Stimulated activated naive CD8-positive, alpha-beta T cell treated with anti-CD3 and anti-CD28 coated beads, Interleukin-15, Interleukin-2, amounts not matched to agents 100 ng/mL and 50 ng/mL, for 24 hours (primary cell): ENCODE measurements around the gene TMEM181.
A peak's percentile ranks its signal among the peaks of the same experiment; 100 is the strongest.
"Not testable (repeated sequence)": the region's sequence is repeated elsewhere in the genome, so short reads cannot be mapped to it uniquely, and the experiment has no call there.

Source experiments
- H3K27ac Mint-ChIP-seq: one replicate; pipeline ENCODE4 v1.8.0; 2021; ENCODE audit warnings: mild to moderate bottlenecking, mixed read lengths
- H3K27me3 Mint-ChIP-seq: one replicate; pipeline ENCODE4 v1.8.0; 2021; ENCODE audit warnings: mixed read lengths
- H3K36me3 Mint-ChIP-seq: one replicate; pipeline ENCODE4 v1.8.0; 2021; ENCODE audit warnings: low read depth, mixed read lengths
- H3K4me1 Mint-ChIP-seq: one replicate; pipeline ENCODE4 v1.8.0; 2021; ENCODE audit warnings: low read depth, mixed read lengths
- H3K4me3 Mint-ChIP-seq: one replicate; pipeline ENCODE4 v1.8.0; 2021; ENCODE audit warnings: mild to moderate bottlenecking, mixed read lengths
- H3K9me3 Mint-ChIP-seq: one replicate; pipeline ENCODE4 v1.8.0; 2021; ENCODE audit warnings: mixed read lengths

TMEM181 gene

GRCh38 chr6:158638324-158638854 is 78.5 kb downstream of the TMEM181 start:
- Mint-ChIP-seq H3K27ac (no peak overlapping the region), H3K4me3 (peak overlapping the region; percentile 7)

GRCh38 chr6:158639056-158639455 is 79.2 kb downstream of the TMEM181 start:
- Mint-ChIP-seq H3K36me3 (peaks cover 78% of the 10 kb centered on the region), H3K4me1 (peaks cover 78% of the 10 kb centered on the region), H3K27ac (no peak overlapping the region), H3K4me3 (peak overlapping the region; percentile 13), H3K27me3 (no peaks in the 10 kb centered on the region), H3K9me3 (no peaks in the 10 kb centered on the region)

More at GRCh38 chr6:158638324-158638854, 78.5 kb downstream of the TMEM181 start:
- Mint-ChIP-seq H3K27me3 (no peaks in the 10 kb centered on the region), H3K36me3 (peaks cover 77% of the 10 kb centered on the region), H3K4me1 (peaks cover 79% of the 10 kb centered on the region), H3K9me3 (no peaks in the 10 kb centered on the region)

- H3K27me3 Mint-ChIP-seq: no peaks in the 10 kb centered on the region
- peaks cover 77% of the 10 kb centered on the region for H3K4me1 Mint-ChIP-seq
- H3K4me3 Mint-ChIP-seq: peak overlapping the region; percentile 66
- H3K36me3 Mint-ChIP-seq: peaks cover 68% of the 10 kb centered on the region
- no peaks in the 10 kb centered on the region for H3K9me3 Mint-ChIP-seq
- H3K27ac Mint-ChIP-seq: peak overlapping the region; percentile 74
Measured at GRCh38 chr6:158640519-158640918, 80.6 kb downstream of the TMEM181 start.

GRCh38 chr6:158642097-158642601 is 82.3 kb downstream of the TMEM181 start:
- Mint-ChIP-seq H3K4me3 (peak overlapping the region; percentile 98), H3K36me3 (peaks cover 53% of the 10 kb centered on the region), H3K4me1 (peaks cover 78% of the 10 kb centered on the region), H3K27ac (peak overlapping the region; percentile 97), H3K27me3 (no peaks in the 10 kb centered on the region), H3K9me3 (no peaks in the 10 kb centered on the region)

- Mint-ChIP-seq H3K36me3 (peaks cover 48% of the 10 kb centered on the region), H3K27ac (peak overlapping the region; percentile 97), H3K27me3 (no peaks in the 10 kb centered on the region), H3K4me1 (peaks cover 85% of the 10 kb centered on the region), H3K9me3 (no peaks in the 10 kb centered on the region), H3K4me3 (peak overlapping the region; percentile 98)
Measured at GRCh38 chr6:158643836-158644230, 83.9 kb downstream of the TMEM181 start.

- H3K4me3 Mint-ChIP-seq: peak within 1 kb of the TSS; percentile 98
- H3K27ac Mint-ChIP-seq: peak within 1 kb of the TSS; percentile 97
- H3K27me3 Mint-ChIP-seq: no peaks in the 10 kb centered on the region
- peaks cover 86% of the 10 kb centered on the region for H3K4me1 Mint-ChIP-seq
- no peaks in the 10 kb centered on the region for H3K9me3 Mint-ChIP-seq
- peaks cover 45% of the 10 kb centered on the region for H3K36me3 Mint-ChIP-seq
Measured at GRCh38 chr6:158644231-158645063, 84.6 kb downstream of the TMEM181 start, which contains the start of gene DYNLT1. TSS of gene DYNLT1 (minus strand) at chr6:158644743. CDS start at chr6:158644708, 35 bp downstream.

- H3K9me3 Mint-ChIP-seq: no peaks in the 10 kb centered on the region
Measured at GRCh38 chr6:158645064-158646022, 85.5 kb downstream of the TMEM181 start.

GRCh38 chr6:158646023-158646910 is 86.4 kb downstream of the TMEM181 start:
- Mint-ChIP-seq H3K4me1 (peaks cover 82% of the 10 kb centered on the region), H3K36me3 (peaks cover 41% of the 10 kb centered on the region), H3K27ac (peak overlapping the region; percentile 93), H3K9me3 (no peaks in the 10 kb centered on the region), H3K4me3 (peak overlapping the region; percentile 98), H3K27me3 (no peaks in the 10 kb centered on the region)

More at GRCh38 chr6:158645064-158646022, 85.5 kb downstream of the TMEM181 start:
- Mint-ChIP-seq H3K4me3 (peak overlapping the region; percentile 98), H3K27me3 (no peaks in the 10 kb centered on the region), H3K36me3 (peaks cover 44% of the 10 kb centered on the region), H3K27ac (peak overlapping the region; percentile 93), H3K4me1 (peaks cover 86% of the 10 kb centered on the region)

- H3K4me3 Mint-ChIP-seq: no peak overlapping the region
- H3K4me1 Mint-ChIP-seq: peaks cover 74% of the 10 kb centered on the region
- peaks cover 38% of the 10 kb centered on the region for H3K36me3 Mint-ChIP-seq
- no peaks in the 10 kb centered on the region for H3K9me3 Mint-ChIP-seq
- peak overlapping the region; percentile 6 for H3K27ac Mint-ChIP-seq
- no peaks in the 10 kb centered on the region for H3K27me3 Mint-ChIP-seq
Measured at GRCh38 chr6:158647501-158647900, 87.6 kb downstream of the TMEM181 start.

- H3K36me3 Mint-ChIP-seq: peaks cover 41% of the 10 kb centered on the region
- H3K4me3 Mint-ChIP-seq: peak overlapping the region; percentile 91
- no peaks in the 10 kb centered on the region for H3K27me3 Mint-ChIP-seq
- H3K4me1 Mint-ChIP-seq: peaks cover 78% of the 10 kb centered on the region
- H3K27ac Mint-ChIP-seq: peak overlapping the region; percentile 99
- no peaks in the 10 kb centered on the region for H3K9me3 Mint-ChIP-seq
Measured at GRCh38 chr6:158648682-158649131, 88.8 kb downstream of the TMEM181 start.

GRCh38 chr6:158649289-158650143 is 89.6 kb downstream of the TMEM181 start, which contains the start of gene SYTL3:
TSS of gene SYTL3 (plus strand) at chr6:158650054. CDS start at chr6:158663269, 13,215 bp downstream.
- H3K27ac Mint-ChIP-seq: peak within 1 kb of the TSS; percentile 99
- H3K4me1 Mint-ChIP-seq: peaks cover 86% of the 10 kb centered on the region
- peaks cover 46% of the 10 kb centered on the region for H3K36me3 Mint-ChIP-seq
- H3K4me3 Mint-ChIP-seq: peak within 1 kb of the TSS; percentile 91
- no peaks in the 10 kb centered on the region for H3K27me3 Mint-ChIP-seq
- H3K9me3 Mint-ChIP-seq: no peaks in the 10 kb centered on the region

- peak overlapping the region; percentile 91 for H3K4me3 Mint-ChIP-seq
- not testable (repeated sequence) for H3K9me3 Mint-ChIP-seq, H3K27me3 Mint-ChIP-seq
- peaks cover 86% of the 10 kb centered on the region for H3K4me1 Mint-ChIP-seq
- peaks cover 72% of the 10 kb centered on the region for H3K36me3 Mint-ChIP-seq
- peak overlapping the region; percentile 99 for H3K27ac Mint-ChIP-seq
Measured at GRCh38 chr6:158651981-158652737, 92.3 kb downstream of the TMEM181 start.
